Esophagus muscularis mucosa (tissue), 3 donors: ENCODE measurements around the gene SCP2.

Experiments
- CTCF ChIP-seq, 3 experiments: fragments of 200-600 bp in 2 of 3; fragments of 450-650 bp in 1 of 3; sonication (generic) in 2 of 3; IDR thresholded peaks; one replicate each; pipeline ENCODE4 v1.5.1; 2017 to 2019; ENCODE audit warnings: antibody characterized with exemption in 3 of 3, mild to moderate bottlenecking in 2 of 3, moderate library complexity in 1 of 3
- POLR2A ChIP-seq: fragments of 450-650 bp; IDR thresholded peaks from one replicate; pipeline ENCODE4 v1.6.1; 2017; ENCODE audit warnings: antibody characterized with exemption, moderate library complexity, mild to moderate bottlenecking, low read depth

- no peak for TF ChIP-seq POLR2A
- no peak for TF ChIP-seq CTCF (IDR thresholded peaks at IDR 0.05)
Measured at GRCh38 chr1:53073287-53073686, 146.2 kb downstream of the SCP2 start.
